Astrocyte (in vitro differentiated cells and primary cell): Measurements from ENCODE around the gene ARL4A. TPM values are rescaled to one million over a fixed set of nuclear protein-coding genes. Genes with fewer than 3 reads are reported as not detected.

ENCODE experiments used
- DNase-seq: peaks from one replicate; pipeline ENCODE4 v3.0.0-alpha.2; 2010; ENCODE audit warnings: low read depth
- FAIRE-seq: peaks from 2 replicates; lab custom pipeline; 2011; peaks lifted over from hg19 to GRCh38; lab: Jason Lieb, UNC
- H2AFZ ChIP-seq: 2 replicates; pipeline ENCODE4 v1.6.0; 2012; ENCODE audit warnings: low read depth, low read length, inconsistent platforms
- H3K27ac ChIP-seq: 2 replicates; pipeline ENCODE4 v1.5.1; 2011; ENCODE audit warnings: low read depth, low read length, inconsistent platforms
- H3K27me3 ChIP-seq: 2 replicates; pipeline ENCODE4 v1.6.0; 2011; ENCODE audit warnings: low read length, inconsistent platforms; ENCODE audit not compliant: insufficient read depth
- H3K36me3 ChIP-seq: 2 replicates; pipeline ENCODE4 v1.5.1; 2011; ENCODE audit warnings: low read length, inconsistent platforms; ENCODE audit not compliant: insufficient read depth
- H3K4me1 ChIP-seq: 2 replicates; pipeline ENCODE4 v1.5.1; 2011; ENCODE audit warnings: low read length, inconsistent platforms; ENCODE audit not compliant: insufficient read depth
- H3K4me2 ChIP-seq: 2 replicates; pipeline ENCODE4 v1.6.0; 2012; ENCODE audit warnings: low read length, inconsistent platforms
- H3K4me3 ChIP-seq: 2 replicates; pipeline ENCODE4 v1.5.1; 2011; ENCODE audit warnings: low read depth, mild to moderate bottlenecking, low read length, inconsistent platforms; ENCODE audit not compliant: insufficient read depth
- H3K79me2 ChIP-seq: 2 replicates; pipeline ENCODE4 v1.6.0; 2012; ENCODE audit warnings: mild to moderate bottlenecking, low read length, inconsistent platforms; ENCODE audit not compliant: insufficient read depth
- H3K9ac ChIP-seq: 2 replicates; pipeline ENCODE4 v1.6.0; 2012; ENCODE audit warnings: mild to moderate bottlenecking, low read length, inconsistent platforms
- H3K9me3 ChIP-seq: 2 replicates; pipeline ENCODE4 v1.5.1; 2012; ENCODE audit warnings: low read depth, mild to moderate bottlenecking, low read length, inconsistent platforms; ENCODE audit not compliant: insufficient read depth
- H4K20me1 ChIP-seq: 2 replicates; pipeline ENCODE4 v1.6.0; 2012; ENCODE audit warnings: low read length, inconsistent platforms; ENCODE audit not compliant: insufficient read depth
- H3K27ac Mint-ChIP-seq: one replicate; pipeline ENCODE4 v1.8.0; 2021; ENCODE audit warnings: mild to moderate bottlenecking, mixed read lengths; ENCODE audit not compliant: unreplicated experiment
- H3K27me3 Mint-ChIP-seq: one replicate; pipeline ENCODE4 v1.8.0; 2021; ENCODE audit warnings: low read depth, mixed read lengths; ENCODE audit not compliant: unreplicated experiment
- H3K36me3 Mint-ChIP-seq: one replicate; pipeline ENCODE4 v1.8.0; 2021; ENCODE audit warnings: low read depth, mixed read lengths; ENCODE audit not compliant: unreplicated experiment
- H3K4me1 Mint-ChIP-seq: one replicate; pipeline ENCODE4 v1.8.0; 2021; ENCODE audit warnings: low read depth, mixed read lengths; ENCODE audit not compliant: unreplicated experiment
- H3K4me3 Mint-ChIP-seq: one replicate; pipeline ENCODE4 v1.8.0; 2021; ENCODE audit warnings: mild to moderate bottlenecking, moderate library complexity, mixed read lengths; ENCODE audit not compliant: unreplicated experiment
- H3K9me3 Mint-ChIP-seq: one replicate; pipeline ENCODE4 v1.8.0; 2021; ENCODE audit warnings: mild to moderate bottlenecking, mixed read lengths; ENCODE audit not compliant: unreplicated experiment
- EZH2 ChIP-seq: IDR thresholded peaks from 2 replicates; pipeline ENCODE4 v1.6.1; 2012; ENCODE audit warnings: mild to moderate bottlenecking, low read length, inconsistent platforms; ENCODE audit not compliant: insufficient read depth
- total RNA-seq: library from RNA; stranded (reverse); gene quantifications from 2 replicates; pipeline ENCODE4 v1.2.1, GENCODE V29; 2021
- TF ChIP-seq, protein P1 (sequence below): IDR thresholded peaks from 2 replicates; pipeline ENCODE4 v1.5.1; 2011; ENCODE audit warnings: low read depth, mild to moderate bottlenecking, inconsistent platforms, low read length, moderate library complexity; ENCODE audit not compliant: insufficient read depth

Gene ARL4A
- total RNA-seq, 1 donor from 2014 or later: 34.6 TPM

DNA sequence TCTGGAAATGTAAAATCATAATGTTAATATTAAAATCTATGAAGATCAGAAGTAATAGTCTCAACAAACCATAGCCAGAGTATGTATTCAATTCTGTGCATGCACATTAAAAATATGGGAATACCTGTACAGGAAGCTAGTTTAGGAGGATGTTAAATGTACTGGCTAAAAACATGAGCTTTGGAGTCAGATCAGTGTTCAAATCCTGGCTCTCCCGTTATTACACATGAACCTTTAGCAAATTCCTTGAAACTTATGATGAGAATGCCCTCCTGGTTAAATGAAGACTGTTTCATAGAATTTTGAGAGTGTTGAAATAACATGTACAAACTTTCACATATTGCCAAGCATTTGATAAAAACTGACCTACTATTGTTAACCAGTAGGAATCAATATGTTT is 4.6 kb downstream of the ARL4A start:
- Histone ChIP-seq H2AFZ (no peak overlapping the region), H3K27me3 (no peaks in the 10 kb centered on the region), H4K20me1 (peaks cover 11% of the 10 kb centered on the region), H3K4me1 (peaks cover 4% of the 10 kb centered on the region), H3K79me2 (peaks cover 38% of the 10 kb centered on the region), H3K4me2 (no peak overlapping the region), H3K9me3 (no peaks in the 10 kb centered on the region), H3K9ac (no peak overlapping the region), H3K4me3 (no peak overlapping the region), H3K36me3 (no peaks in the 10 kb centered on the region), H3K27ac (no peak overlapping the region)
- Mint-ChIP-seq H3K27me3 (no peaks in the 10 kb centered on the region), H3K36me3 (peaks cover 2% of the 10 kb centered on the region), H3K4me1 (peaks cover 19% of the 10 kb centered on the region), H3K27ac (no peak overlapping the region), H3K9me3 (peaks cover 2% of the 10 kb centered on the region), H3K4me3 (no peak overlapping the region)
- TF ChIP-seq, protein P1, sequence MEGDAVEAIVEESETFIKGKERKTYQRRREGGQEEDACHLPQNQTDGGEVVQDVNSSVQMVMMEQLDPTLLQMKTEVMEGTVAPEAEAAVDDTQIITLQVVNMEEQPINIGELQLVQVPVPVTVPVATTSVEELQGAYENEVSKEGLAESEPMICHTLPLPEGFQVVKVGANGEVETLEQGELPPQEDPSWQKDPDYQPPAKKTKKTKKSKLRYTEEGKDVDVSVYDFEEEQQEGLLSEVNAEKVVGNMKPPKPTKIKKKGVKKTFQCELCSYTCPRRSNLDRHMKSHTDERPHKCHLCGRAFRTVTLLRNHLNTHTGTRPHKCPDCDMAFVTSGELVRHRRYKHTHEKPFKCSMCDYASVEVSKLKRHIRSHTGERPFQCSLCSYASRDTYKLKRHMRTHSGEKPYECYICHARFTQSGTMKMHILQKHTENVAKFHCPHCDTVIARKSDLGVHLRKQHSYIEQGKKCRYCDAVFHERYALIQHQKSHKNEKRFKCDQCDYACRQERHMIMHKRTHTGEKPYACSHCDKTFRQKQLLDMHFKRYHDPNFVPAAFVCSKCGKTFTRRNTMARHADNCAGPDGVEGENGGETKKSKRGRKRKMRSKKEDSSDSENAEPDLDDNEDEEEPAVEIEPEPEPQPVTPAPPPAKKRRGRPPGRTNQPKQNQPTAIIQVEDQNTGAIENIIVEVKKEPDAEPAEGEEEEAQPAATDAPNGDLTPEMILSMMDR: no peak
- no peak for TF ChIP-seq EZH2
- FAIRE-seq (no peak), DNase-seq (no peak)

GRCh38 chr7:12692479-12693259 is 5.2 kb downstream of the ARL4A start:
- TF ChIP-seq, protein P1: no peak
- TF ChIP-seq EZH2: no peak
- no peak overlapping the region for H3K4me3 Mint-ChIP-seq
- no peak overlapping the region for H3K27ac ChIP-seq
- H3K4me3 ChIP-seq: no peak overlapping the region
- no peak overlapping the region for H3K9ac ChIP-seq
- no peaks in the 10 kb centered on the region for H3K27me3 Mint-ChIP-seq
- no peak overlapping the region for H3K4me2 ChIP-seq
- peaks cover 10% of the 10 kb centered on the region for H4K20me1 ChIP-seq
- peaks cover 2% of the 10 kb centered on the region for H3K9me3 Mint-ChIP-seq
- H2AFZ ChIP-seq: no peak overlapping the region
- H3K4me1 ChIP-seq: peaks cover 4% of the 10 kb centered on the region
- FAIRE-seq (no peak), DNase-seq (no peak)
- H3K9me3 ChIP-seq: no peaks in the 10 kb centered on the region
- no peaks in the 10 kb centered on the region for H3K27me3 ChIP-seq
- peaks cover 35% of the 10 kb centered on the region for H3K79me2 ChIP-seq
- no peaks in the 10 kb centered on the region for H3K36me3 ChIP-seq
- peaks cover 2% of the 10 kb centered on the region for H3K36me3 Mint-ChIP-seq
- H3K4me1 Mint-ChIP-seq: peaks cover 19% of the 10 kb centered on the region
- H3K27ac Mint-ChIP-seq: no peak overlapping the region

GRCh38 chr7:12694817-12695216 is 7.4 kb downstream of the ARL4A start:
- Mint-ChIP-seq H3K9me3 (peaks cover 2% of the 10 kb centered on the region), H3K4me1 (peaks cover 15% of the 10 kb centered on the region), H3K36me3 (peaks cover 2% of the 10 kb centered on the region), H3K4me3 (no peak overlapping the region), H3K27ac (no peak overlapping the region), H3K27me3 (no peaks in the 10 kb centered on the region)
- FAIRE-seq (no peak), DNase-seq (no peak)
- Histone ChIP-seq H2AFZ (no peak overlapping the region), H3K9ac (no peak overlapping the region), H3K79me2 (peaks cover 20% of the 10 kb centered on the region), H3K36me3 (no peaks in the 10 kb centered on the region), H3K9me3 (no peaks in the 10 kb centered on the region), H3K27me3 (no peaks in the 10 kb centered on the region), H3K27ac (no peak overlapping the region), H4K20me1 (peaks cover 4% of the 10 kb centered on the region), H3K4me2 (no peak overlapping the region), H3K4me3 (no peak overlapping the region), H3K4me1 (no peaks in the 10 kb centered on the region)
- TF ChIP-seq, protein P1: no peak
- no peak for TF ChIP-seq EZH2
